Fibroblast of lung (primary cell): ENCODE data around the gene LBH. TPM values are rescaled to one million over a fixed set of nuclear protein-coding genes. Genes with fewer than 3 reads are reported as not detected.

ENCODE experiments used
- DNase-seq, 2 donors: peaks; one replicate each; pipeline versions ENCODE4 v3.0.0 to v3.0.0-alpha.2; 2010; ENCODE audit warnings: low read depth in 2 of 2
- H2AFZ ChIP-seq: 2 replicates; pipeline ENCODE4 v1.5.1; 2012; ENCODE audit warnings: low read length, control low read depth, inconsistent platforms
- H3K27ac ChIP-seq: 2 replicates; pipeline ENCODE4 v1.5.1; 2011; ENCODE audit warnings: low read length, control low read depth; ENCODE audit not compliant: insufficient read depth
- H3K27me3 ChIP-seq: 2 replicates; pipeline ENCODE4 v1.5.1; 2011; ENCODE audit warnings: mild to moderate bottlenecking, low read length; ENCODE audit not compliant: control insufficient read depth, insufficient read depth
- H3K36me3 ChIP-seq: 2 replicates; pipeline ENCODE4 v1.5.1; 2011; ENCODE audit warnings: low read length; ENCODE audit not compliant: control insufficient read depth, insufficient read depth
- H3K4me1 ChIP-seq: 2 replicates; pipeline ENCODE4 v1.5.1; 2011; ENCODE audit warnings: low read length; ENCODE audit not compliant: control insufficient read depth, insufficient read depth; ENCODE audit errors: extremely low read depth
- H3K4me2 ChIP-seq: 2 replicates; pipeline ENCODE4 v1.5.1; 2011; ENCODE audit warnings: low read length, control low read depth; ENCODE audit not compliant: insufficient read depth; ENCODE audit errors: extremely low read depth
- H3K4me3 ChIP-seq, 4 experiments: fragments of 200-600 bp in 1 of 4; sonication (generic) in 1 of 4; replicated peaks in 1 of 4; 2 replicates each; pipeline ENCODE4 v1.5.1; 2011 to 2016; ENCODE audit warnings: low read length in 4 of 4, low read depth in 3 of 4, mild to moderate bottlenecking in 3 of 4, control low read depth in 2 of 4, inconsistent platforms in 1 of 4, mixed read lengths in 1 of 4; ENCODE audit not compliant: insufficient read depth in 1 of 4; ENCODE audit errors: control extremely low read depth in 1 of 4
- H3K79me2 ChIP-seq: 2 replicates; pipeline ENCODE4 v1.5.1; 2012; ENCODE audit warnings: mild to moderate bottlenecking, low read length, inconsistent platforms; ENCODE audit not compliant: control insufficient read depth, insufficient read depth
- H3K9ac ChIP-seq: 2 replicates; pipeline ENCODE4 v1.5.1; 2011; ENCODE audit warnings: mild to moderate bottlenecking, low read length, control low read depth; ENCODE audit not compliant: insufficient read depth
- H3K9me3 ChIP-seq: 2 replicates; pipeline ENCODE4 v1.5.1; 2012; ENCODE audit warnings: low read depth, low read length; ENCODE audit not compliant: control insufficient read depth, insufficient read depth
- H4K20me1 ChIP-seq: 2 replicates; pipeline ENCODE4 v1.5.1; 2011; ENCODE audit warnings: low read length; ENCODE audit not compliant: control insufficient read depth, insufficient read depth; ENCODE audit errors: extremely low read depth
- EZH2 ChIP-seq: IDR thresholded peaks from 2 replicates; pipeline ENCODE4 v1.5.1; 2012; ENCODE audit warnings: low read length, control low read depth, mild to moderate bottlenecking; ENCODE audit errors: missing control alignments
- polyA plus RNA-seq, 2 donors: library from polyadenylated mRNA; depleted of rRNA in 1 of 2; stranded (reverse) in 1 of 2; unstranded in 1 of 2; fragments of >200 nt; gene quantifications; 2 replicates each; pipeline ENCODE4 v1.2.1, GENCODE V29; 2011 to 2012; ENCODE audit warnings: missing spikeins in 1 of 2
- total RNA-seq: library from RNA; depleted of rRNA; stranded (reverse); fragments of >200 nt; gene quantifications from 2 replicates; pipeline ENCODE4 v1.2.1, GENCODE V29; 2014
- TF ChIP-seq, protein P1 (sequence below), 2 donors: IDR thresholded peaks in 1 of 2; conservative IDR thresholded peaks in 1 of 2; 1 replicate in 1 of 2; 2 replicates in 1 of 2; pipeline ENCODE4 v1.5.1; 2011 to 2012; ENCODE audit warnings: low read length in 2 of 2, control low read depth in 1 of 2, inconsistent platforms in 1 of 2, low read depth in 1 of 2, mild to moderate bottlenecking in 1 of 2

LBH gene
- total and polyA plus RNA-seq, 2 donors (not counting 1 experiment from before 2014, with no cell fraction given): 604 to 926 TPM

DNA sequence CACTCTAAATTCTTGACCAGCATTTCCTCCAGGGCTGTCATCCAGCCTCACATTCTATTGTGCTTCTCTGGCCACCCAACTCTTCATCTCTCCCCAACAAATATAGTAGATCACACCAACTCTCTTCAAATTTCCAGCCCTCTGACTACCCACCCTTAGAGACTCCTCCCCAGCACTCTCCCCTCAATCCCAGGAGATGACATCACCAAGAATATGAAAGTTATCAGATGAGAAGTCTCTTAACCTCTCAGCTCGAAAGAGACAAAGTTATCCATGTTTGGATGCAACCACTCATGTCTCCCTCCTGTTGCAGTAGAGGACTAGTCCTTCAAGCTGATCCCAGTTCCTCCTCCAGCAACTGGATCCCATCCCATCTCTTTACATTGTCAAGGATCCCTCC, 47.1 kb downstream of the LBH start:
- no peaks in the 10 kb centered on the region for H3K79me2 ChIP-seq
- H3K4me2 ChIP-seq: no peak overlapping the region
- DNase-seq: no peak
- H3K4me3 ChIP-seq: no peak overlapping the region
- no peak overlapping the region for H2AFZ ChIP-seq
- no peak overlapping the region for H3K9ac ChIP-seq
- H3K4me1 ChIP-seq: peaks cover 10% of the 10 kb centered on the region
- H3K27ac ChIP-seq: no peak overlapping the region
- no peaks in the 10 kb centered on the region for H4K20me1 ChIP-seq
- H3K36me3 ChIP-seq: no peaks in the 10 kb centered on the region
- H3K9me3 ChIP-seq: no peaks in the 10 kb centered on the region
- H3K27me3 ChIP-seq: no peaks in the 10 kb centered on the region
- TF ChIP-seq EZH2: no peak
- TF ChIP-seq, protein P1, sequence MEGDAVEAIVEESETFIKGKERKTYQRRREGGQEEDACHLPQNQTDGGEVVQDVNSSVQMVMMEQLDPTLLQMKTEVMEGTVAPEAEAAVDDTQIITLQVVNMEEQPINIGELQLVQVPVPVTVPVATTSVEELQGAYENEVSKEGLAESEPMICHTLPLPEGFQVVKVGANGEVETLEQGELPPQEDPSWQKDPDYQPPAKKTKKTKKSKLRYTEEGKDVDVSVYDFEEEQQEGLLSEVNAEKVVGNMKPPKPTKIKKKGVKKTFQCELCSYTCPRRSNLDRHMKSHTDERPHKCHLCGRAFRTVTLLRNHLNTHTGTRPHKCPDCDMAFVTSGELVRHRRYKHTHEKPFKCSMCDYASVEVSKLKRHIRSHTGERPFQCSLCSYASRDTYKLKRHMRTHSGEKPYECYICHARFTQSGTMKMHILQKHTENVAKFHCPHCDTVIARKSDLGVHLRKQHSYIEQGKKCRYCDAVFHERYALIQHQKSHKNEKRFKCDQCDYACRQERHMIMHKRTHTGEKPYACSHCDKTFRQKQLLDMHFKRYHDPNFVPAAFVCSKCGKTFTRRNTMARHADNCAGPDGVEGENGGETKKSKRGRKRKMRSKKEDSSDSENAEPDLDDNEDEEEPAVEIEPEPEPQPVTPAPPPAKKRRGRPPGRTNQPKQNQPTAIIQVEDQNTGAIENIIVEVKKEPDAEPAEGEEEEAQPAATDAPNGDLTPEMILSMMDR (conservative IDR thresholded peaks at IDR 0.05 in 1 of 2, IDR thresholded peaks at IDR 0.05 in 1 of 2; ENCODE audit: low read depth in 1 of 2, low read length in 2 of 2): no peak

DNA sequence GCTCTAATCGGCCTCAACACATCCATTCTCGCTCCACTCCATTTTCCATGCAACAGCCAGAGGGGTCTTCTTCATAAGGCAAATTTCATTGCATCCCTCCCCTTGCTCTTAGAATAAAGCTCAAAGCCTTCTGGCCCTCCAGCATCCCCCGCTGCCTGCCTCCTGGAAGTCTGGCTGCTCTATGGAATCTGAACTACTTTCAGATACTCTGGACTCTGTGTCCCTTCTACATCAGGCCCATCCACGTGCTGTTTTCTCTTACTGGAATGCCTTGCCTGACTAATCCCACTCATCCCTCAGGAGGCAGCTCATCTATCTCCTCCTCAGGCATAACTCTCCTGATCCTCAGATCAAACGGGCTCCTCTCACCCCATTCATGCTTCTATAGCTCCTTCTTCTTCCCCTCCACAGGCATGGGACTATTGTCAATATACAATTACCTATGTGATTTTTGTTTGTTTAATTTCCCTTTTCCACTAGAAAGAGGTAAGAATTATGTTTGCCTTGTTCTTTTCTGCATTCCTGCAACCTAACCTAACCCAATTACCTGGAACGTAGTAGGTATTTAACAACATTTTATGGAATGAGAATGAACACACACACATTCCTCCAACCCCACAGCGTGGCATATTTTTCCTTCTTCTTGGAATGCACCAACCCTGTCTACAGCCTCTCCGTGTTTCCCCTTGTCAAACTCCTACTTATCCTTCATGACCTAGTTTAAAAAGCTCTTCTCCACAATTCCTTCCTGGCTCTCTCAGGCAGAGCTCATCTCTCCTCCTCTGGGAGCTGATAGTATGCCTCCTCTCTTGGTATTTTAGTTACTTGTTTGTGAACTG, 49.5 kb downstream of the LBH start:
- no peaks in the 10 kb centered on the region for H3K79me2 ChIP-seq
- TF ChIP-seq, protein P1 (conservative IDR thresholded peaks at IDR 0.05 in 1 of 2, IDR thresholded peaks at IDR 0.05 in 1 of 2; ENCODE audit: low read depth in 1 of 2, low read length in 2 of 2): no peak
- no peak for TF ChIP-seq EZH2
- DNase-seq: peak in 1 of 2 donors; percentile 65
- H3K27me3 ChIP-seq: no peaks in the 10 kb centered on the region
- H3K9ac ChIP-seq: no peak overlapping the region
- no peak overlapping the region for H3K4me2 ChIP-seq
- no peak overlapping the region for H2AFZ ChIP-seq
- no peaks in the 10 kb centered on the region for H3K36me3 ChIP-seq
- no peaks in the 10 kb centered on the region for H4K20me1 ChIP-seq
- H3K27ac ChIP-seq: no peak overlapping the region
- no peaks in the 10 kb centered on the region for H3K9me3 ChIP-seq
- no peak overlapping the region for H3K4me3 ChIP-seq
- no peaks in the 10 kb centered on the region for H3K4me1 ChIP-seq

GRCh38 chr2:30282081-30282480, 50.7 kb downstream of the LBH start:
- Histone ChIP-seq H3K9me3 (no peaks in the 10 kb centered on the region), H3K9ac (no peak overlapping the region), H3K79me2 (no peaks in the 10 kb centered on the region), H2AFZ (no peak overlapping the region), H3K27ac (no peak overlapping the region), H3K27me3 (no peaks in the 10 kb centered on the region), H3K4me1 (no peaks in the 10 kb centered on the region), H3K4me3 (no peak overlapping the region), H4K20me1 (no peaks in the 10 kb centered on the region), H3K36me3 (no peaks in the 10 kb centered on the region), H3K4me2 (no peak overlapping the region)
- DNase-seq: no peak
- TF ChIP-seq EZH2: no peak
- TF ChIP-seq, protein P1 (conservative IDR thresholded peaks at IDR 0.05 in 1 of 2, IDR thresholded peaks at IDR 0.05 in 1 of 2; ENCODE audit: low read depth in 1 of 2, low read length in 2 of 2): no peak
